DOHH2 (cell line): ENCODE data around the gene SPSB1.

Experiments used
- EZH2phosphoT487 ChIP-seq: fragments of 200-600 bp; sonication (generic); IDR thresholded peaks from 2 replicates; pipeline ENCODE4 v1.6.1; 2017; ENCODE audit warnings: borderline replicate concordance, mild to moderate bottlenecking, antibody characterized with exemption, low read length, moderate library complexity, mixed read lengths
- TF ChIP-seq, protein P1 (sequence below): fragments of 200-600 bp; sonication (generic); IDR thresholded peaks from one replicate; pipeline ENCODE4 v1.5.1; 2014; ENCODE audit warnings: antibody characterized with exemption, mild to moderate bottlenecking, low read depth, low read length; ENCODE audit not compliant: poor library complexity, severe bottlenecking

DNA sequence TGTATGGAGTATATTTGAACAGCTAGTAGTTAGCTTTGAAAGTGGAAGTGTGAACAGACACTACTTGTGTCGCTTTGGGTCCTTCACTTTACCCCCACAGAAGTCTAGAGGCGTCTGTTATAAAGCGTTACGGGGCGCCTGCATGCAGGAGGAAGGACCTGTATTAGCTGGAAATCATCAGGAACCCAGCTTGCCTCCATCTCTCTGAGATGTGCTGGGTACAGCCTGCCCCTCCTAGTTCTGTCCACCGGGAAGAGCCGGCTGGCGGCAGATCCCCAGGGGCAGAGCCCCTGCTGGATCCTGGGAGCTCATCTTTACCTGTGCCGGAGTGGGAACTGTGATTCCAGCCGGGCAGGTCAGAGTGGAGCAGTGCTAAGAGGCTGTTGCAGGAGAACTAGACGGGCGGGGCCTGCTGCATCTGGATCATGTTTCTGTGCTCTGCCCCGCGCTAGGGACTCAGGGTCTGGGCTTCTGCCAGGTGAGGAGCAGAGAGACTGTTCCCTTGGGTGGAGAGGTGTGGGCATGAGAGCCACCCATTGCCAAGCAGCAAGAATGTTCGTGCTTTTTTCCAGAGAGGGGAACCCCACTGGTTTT is 22.3 kb upstream of the SPSB1 start:
- TF ChIP-seq, protein P1, sequence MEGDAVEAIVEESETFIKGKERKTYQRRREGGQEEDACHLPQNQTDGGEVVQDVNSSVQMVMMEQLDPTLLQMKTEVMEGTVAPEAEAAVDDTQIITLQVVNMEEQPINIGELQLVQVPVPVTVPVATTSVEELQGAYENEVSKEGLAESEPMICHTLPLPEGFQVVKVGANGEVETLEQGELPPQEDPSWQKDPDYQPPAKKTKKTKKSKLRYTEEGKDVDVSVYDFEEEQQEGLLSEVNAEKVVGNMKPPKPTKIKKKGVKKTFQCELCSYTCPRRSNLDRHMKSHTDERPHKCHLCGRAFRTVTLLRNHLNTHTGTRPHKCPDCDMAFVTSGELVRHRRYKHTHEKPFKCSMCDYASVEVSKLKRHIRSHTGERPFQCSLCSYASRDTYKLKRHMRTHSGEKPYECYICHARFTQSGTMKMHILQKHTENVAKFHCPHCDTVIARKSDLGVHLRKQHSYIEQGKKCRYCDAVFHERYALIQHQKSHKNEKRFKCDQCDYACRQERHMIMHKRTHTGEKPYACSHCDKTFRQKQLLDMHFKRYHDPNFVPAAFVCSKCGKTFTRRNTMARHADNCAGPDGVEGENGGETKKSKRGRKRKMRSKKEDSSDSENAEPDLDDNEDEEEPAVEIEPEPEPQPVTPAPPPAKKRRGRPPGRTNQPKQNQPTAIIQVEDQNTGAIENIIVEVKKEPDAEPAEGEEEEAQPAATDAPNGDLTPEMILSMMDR = no peak
- TF ChIP-seq EZH2phosphoT487 = no peak
